ENCODE results near the gene UAP1L1. TPM values are rescaled to one million over a fixed set of nuclear protein-coding genes. Genes with fewer than 3 reads are reported as not detected.

UAP1L1 gene
- total and polyA plus RNA-seq, 2 experiments from 2014 or later: 2.5 to 8.1 TPM

- TF ChIP-seq REST (IDR thresholded peaks at IDR 0.05; ENCODE audit: unreplicated experiment): no peak
- TF ChIP-seq ZNF331 (CRISPR knock-in tag; IDR thresholded peaks at IDR 0.05; ENCODE audit: low read depth): no peak
- TF ChIP-seq CTCF (conservative IDR thresholded peaks at IDR 0.05; ENCODE audit: low read depth in 2 of 2): no peak
- no peak for TF ChIP-seq EZH2 (IDR thresholded peaks at IDR 0.05; ENCODE audit: low read depth, unreplicated experiment)
- no peak for TF ChIP-seq JUNB (IDR thresholded peaks at IDR 0.05; ENCODE audit: unreplicated experiment)
Measured at GRCh38 chr9:137110147-137110910, 33.0 kb downstream of the UAP1L1 start (continued).

- Histone ChIP-seq H3K4me3 (no peak overlapping the region), H4K20me1 (replicated peaks; ENCODE audit: insufficient read depth) (no peaks in the 10 kb centered on the region), H2AFZ (no peak overlapping the region), H3K36me3 (ENCODE audit: insufficient read depth) (no peaks in the 10 kb centered on the region), H3K27ac (ENCODE audit: low read depth) (no peak overlapping the region), H3K79me2 (replicated peaks; ENCODE audit: insufficient read depth) (no peaks in the 10 kb centered on the region), H3K27me3 (ENCODE audit: insufficient read depth) (peaks cover 34% of the 10 kb centered on the region), H3K4me1 (ENCODE audit: insufficient read depth) (no peaks in the 10 kb centered on the region; the same call in 1 of the 2 replicates), H3F3A (replicated peaks; ENCODE audit: low read depth) (no peaks in the 10 kb centered on the region), H3K9me2 (ENCODE audit: insufficient read depth) (no peaks in the 10 kb centered on the region), H3K4me2 (no peak overlapping the region)
- Mint-ChIP-seq H3K4me3 (no peak overlapping the region), H3K27me3 (ENCODE audit: insufficient read depth, low read depth, poor library complexity) (peaks cover 23% of the 10 kb centered on the region), H3K4me1 (no peaks in the 10 kb centered on the region), H3K9me3 (no peaks in the 10 kb centered on the region), H3K36me3 (ENCODE audit: low read depth) (0 out of 3 replicates have a peak, but pooled peaks cover 3% of the 10 kb centered on the region), H3K27ac (no peak overlapping the region)
- ATAC-seq: no peak
- no peak for DNase-seq (ENCODE audit: low spot score)
- TF ChIP-seq ETS1 (IDR thresholded peaks at IDR 0.05) (no peak), JUNB (IDR thresholded peaks at IDR 0.05; ENCODE audit: unreplicated experiment) (no peak), REST (IDR thresholded peaks at IDR 0.05; ENCODE audit: unreplicated experiment) (no peak), CTCF (conservative IDR thresholded peaks at IDR 0.05; ENCODE audit: low read depth in 2 of 2) (no peak), CREB1 (CRISPR knock-in tag; IDR thresholded peaks at IDR 0.05; ENCODE audit: low read depth) (no peak), ZNF114 (CRISPR knock-in tag; IDR thresholded peaks at IDR 0.05) (no peak), NANOG (IDR thresholded peaks at IDR 0.05; ENCODE audit: borderline replicate concordance) (no peak)
Measured at GRCh38 chr9:137110911-137111787, 33.8 kb downstream of the UAP1L1 start.

Data from GM23338 (cell line).